Mesodermal cell (in vitro differentiated cells): ENCODE data around the gene KY.

Experiments used
- H3K27ac ChIP-seq: 2 replicates; pipeline ENCODE4 v1.7.0; 2013; ENCODE audit warnings: mild to moderate bottlenecking, low read depth, low read length, moderate library complexity; ENCODE audit not compliant: severe bottlenecking
- H3K36me3 ChIP-seq: 2 replicates; pipeline ENCODE4 v1.7.1; 2013; ENCODE audit warnings: mild to moderate bottlenecking, low read length, moderate library complexity; ENCODE audit not compliant: control insufficient read depth, insufficient read depth
- H3K4me1 ChIP-seq: one replicate; pipeline ENCODE4 v1.7.1; 2013; ENCODE audit warnings: mild to moderate bottlenecking, low read length; ENCODE audit not compliant: insufficient read depth, control insufficient read depth, poor library complexity, severe bottlenecking
- H3K4me3 ChIP-seq: 2 replicates; pipeline ENCODE4 v1.7.0; 2013; ENCODE audit warnings: low read length, control low read depth, mild to moderate bottlenecking; ENCODE audit not compliant: insufficient read depth, poor library complexity, severe bottlenecking; ENCODE audit errors: extremely low read depth
- H3K9me3 ChIP-seq: 2 replicates; pipeline ENCODE4 v1.7.1; 2013; ENCODE audit warnings: mild to moderate bottlenecking, low read length, moderate library complexity; ENCODE audit not compliant: control insufficient read depth
- WGBS, 2 experiments: methylation state at CpG; one replicate each; pipeline ENCODE4 v1.1.5; 2013; ENCODE audit warnings: missing lambda C conversion rate in 2 of 2; ENCODE audit not compliant: insufficient coverage in 2 of 2; 5-methylcytosine and 5-hydroxymethylcytosine counted together

The KY gene

GRCh38 chr3:134618478-134619300 is 32.1 kb downstream of the KY start:
- WGBS, 2 experiments = 90 to 92% methylated on average over 8 to 10 of the region's 13 CpGs
- Histone ChIP-seq H3K4me3 (no peak overlapping the region), H3K9me3 (no peaks in the 10 kb centered on the region), H3K36me3 (no peaks in the 10 kb centered on the region), H3K4me1 (no peaks in the 10 kb centered on the region), H3K27ac (no peak overlapping the region)

GRCh38 chr3:134617608-134618477 is 33.0 kb downstream of the KY start:
- WGBS, 2 experiments = 68 to 70% methylated on average over 5 of the region's 7 CpGs
- Histone ChIP-seq H3K36me3 (no peaks in the 10 kb centered on the region), H3K4me3 (no peak overlapping the region), H3K27ac (no peak overlapping the region), H3K9me3 (no peaks in the 10 kb centered on the region), H3K4me1 (no peaks in the 10 kb centered on the region)

GRCh38 chr3:134615743-134616142 is 35.1 kb downstream of the KY start:
- 83 to 88% methylated on average over 4 to 5 of the region's 5 CpGs for WGBS, 2 experiments
- no peaks in the 10 kb centered on the region for H3K4me1 ChIP-seq
- no peaks in the 10 kb centered on the region for H3K36me3 ChIP-seq
- no peak overlapping the region for H3K27ac ChIP-seq
- H3K4me3 ChIP-seq = no peak overlapping the region
- no peaks in the 10 kb centered on the region for H3K9me3 ChIP-seq

GRCh38 chr3:134614955-134615354 is 35.9 kb downstream of the KY start:
- no peaks in the 10 kb centered on the region for H3K36me3 ChIP-seq
- H3K9me3 ChIP-seq = no peaks in the 10 kb centered on the region
- no peak overlapping the region for H3K4me3 ChIP-seq
- H3K27ac ChIP-seq = no peak overlapping the region
- H3K4me1 ChIP-seq = no peaks in the 10 kb centered on the region
- WGBS, 2 experiments = 93 to 100% methylated on average over 2 of the region's 4 CpGs

- no peak overlapping the region for H3K4me3 ChIP-seq
- H3K27ac ChIP-seq = no peak overlapping the region
- no peaks in the 10 kb centered on the region for H3K36me3 ChIP-seq
- 72% methylated on average over 4 to 6 of the region's 6 CpGs for WGBS, 2 experiments
- no peaks in the 10 kb centered on the region for H3K4me1 ChIP-seq
- no peaks in the 10 kb centered on the region for H3K9me3 ChIP-seq
Observed at GRCh38 chr3:134613006-134613520, 37.8 kb downstream of the KY start.

GRCh38 chr3:134611516-134611915 is 39.3 kb downstream of the KY start:
- H3K4me1 ChIP-seq = no peaks in the 10 kb centered on the region
- H3K9me3 ChIP-seq = no peaks in the 10 kb centered on the region
- whole genome bisulfite sequencing, 2 experiments = 80 to 93% methylated on average over 1 of the region's 2 CpGs
- no peak overlapping the region for H3K27ac ChIP-seq
- H3K36me3 ChIP-seq = no peaks in the 10 kb centered on the region
- H3K4me3 ChIP-seq = no peak overlapping the region

GRCh38 chr3:134610432-134611385 is 40.1 kb downstream of the KY start:
- Histone ChIP-seq H3K27ac (no peak overlapping the region), H3K4me1 (no peaks in the 10 kb centered on the region), H3K36me3 (no peaks in the 10 kb centered on the region), H3K4me3 (no peak overlapping the region), H3K9me3 (no peaks in the 10 kb centered on the region)
- WGBS, 2 experiments = 76 to 84% methylated on average over 7 to 8 of the region's 11 CpGs

GRCh38 chr3:134609821-134610431 is 40.9 kb downstream of the KY start:
- H3K36me3 ChIP-seq = no peaks in the 10 kb centered on the region
- no peaks in the 10 kb centered on the region for H3K9me3 ChIP-seq
- 79 to 94% methylated on average over 7 to 8 of the region's 10 CpGs for WGBS, 2 experiments
- no peak overlapping the region for H3K27ac ChIP-seq
- no peak overlapping the region for H3K4me3 ChIP-seq
- no peaks in the 10 kb centered on the region for H3K4me1 ChIP-seq

- no peak overlapping the region for H3K4me3 ChIP-seq
- WGBS, 2 experiments = 88 to 92% methylated on average over 8 to 10 of the region's 10 CpGs
- H3K36me3 ChIP-seq = no peaks in the 10 kb centered on the region
- no peaks in the 10 kb centered on the region for H3K4me1 ChIP-seq
- H3K9me3 ChIP-seq = no peaks in the 10 kb centered on the region
- no peak overlapping the region for H3K27ac ChIP-seq
Observed at GRCh38 chr3:134608771-134609435, 41.9 kb downstream of the KY start.
